HG02759 (cell line): Measurements from ENCODE around the gene DARS2.
"Not testable (repeated sequence)": the region's sequence is repeated elsewhere in the genome, so short reads cannot be mapped to it uniquely, and the experiment has no call there.

ENCODE experiments used
- ATAC-seq: cut with Tn5 transposase; IDR thresholded peaks from one replicate; pipeline ENCODE4 v1.9.1; 2021; ENCODE audit warnings: mild to moderate bottlenecking, moderate library complexity; ENCODE audit not compliant: unreplicated experiment

The DARS2 gene

GRCh38 chr1:173824315-173825081, at the start of gene DARS2, which contains the start of gene CENPL:
TSS of gene DARS2 (plus strand) at chr1:173824673. CDS start at chr1:173825230, 557 bp downstream.
TSS of gene CENPL (minus strand) at chr1:173824883. CDS start at chr1:173811299, 13,584 bp downstream.
- peak; percentile 82 for ATAC-seq

- no peak for ATAC-seq
Measured at GRCh38 chr1:173775578-173776226, 48.8 kb upstream of the DARS2 start.

- ATAC-seq, result no peak
Measured at GRCh38 chr1:173779936-173780335, 44.5 kb upstream of the DARS2 start.

GRCh38 chr1:173784997-173785396, 39.5 kb upstream of the DARS2 start:
- no peak for ATAC-seq

GRCh38 chr1:173789841-173790240, 34.6 kb upstream of the DARS2 start:
- no peak for ATAC-seq

- no peak for ATAC-seq
Measured at GRCh38 chr1:173798078-173798477, 26.4 kb upstream of the DARS2 start.

GRCh38 chr1:173799995-173800394, 24.5 kb upstream of the DARS2 start:
- not testable (repeated sequence) for ATAC-seq

GRCh38 chr1:173802961-173803360, 21.5 kb upstream of the DARS2 start:
- no peak for ATAC-seq

- not testable (repeated sequence) for ATAC-seq
Measured at GRCh38 chr1:173813654-173814053, 10.8 kb upstream of the DARS2 start.

GRCh38 chr1:173818459-173818858, 6.0 kb upstream of the DARS2 start:
- no peak for ATAC-seq

GRCh38 chr1:173821680-173822079, 2.8 kb upstream of the DARS2 start:
- ATAC-seq, result no peak

GRCh38 chr1:173823781-173824314, 625 bp upstream of the DARS2 start:
- ATAC-seq, result peak; percentile 45

GRCh38 chr1:173827611-173828010, 3.1 kb downstream of the DARS2 start:
- ATAC-seq, result no peak

- ATAC-seq, result no peak
Measured at GRCh38 chr1:173832748-173833147, 8.3 kb downstream of the DARS2 start.

- no peak for ATAC-seq
Measured at GRCh38 chr1:173852105-173852504, 27.6 kb downstream of the DARS2 start.

- no peak for ATAC-seq
Measured at GRCh38 chr1:173853074-173853473, 28.6 kb downstream of the DARS2 start.

- ATAC-seq, result no peak
Measured at GRCh38 chr1:173856014-173856413, 31.5 kb downstream of the DARS2 start.

- ATAC-seq, result no peak
Measured at GRCh38 chr1:173856903-173857302, 32.4 kb downstream of the DARS2 start.

GRCh38 chr1:173857363-173857917, 33.0 kb downstream of the DARS2 start:
- no peak for ATAC-seq

GRCh38 chr1:173859547-173859946, 35.1 kb downstream of the DARS2 start:
- not testable (repeated sequence) for ATAC-seq

- no peak for ATAC-seq
Measured at GRCh38 chr1:173860065-173860464, 35.6 kb downstream of the DARS2 start.

GRCh38 chr1:173861731-173862145, 37.3 kb downstream of the DARS2 start:
- no peak for ATAC-seq
